ENCODE data around the gene AMPD3. TPM values are rescaled to one million over a fixed set of nuclear protein-coding genes. Genes with fewer than 3 reads are reported as not detected.
A peak's percentile ranks its signal among the peaks of the same experiment; 100 is the strongest.

The AMPD3 gene
- polyA plus RNA-seq, 1 donor (not counting 4 experiments of a cell fraction or from before 2014, with no cell fraction given): 11.1 TPM

GRCh38 chr11:10504490-10504889 lies 49.4 kb downstream of the AMPD3 start:
- Histone ChIP-seq H3K79me2 (ENCODE audit: control insufficient read depth, insufficient read depth, low read length) (no peaks in the 10 kb centered on the region), H3K4me3 (ENCODE audit: control insufficient read depth in 2 of 3, extremely low read depth in 1 of 3, insufficient read depth in 2 of 3, low read depth in 1 of 3, low read length in 3 of 3) (no peak overlapping the region), H3K4me2 (ENCODE audit: control insufficient read depth, extremely low read depth, insufficient read depth, low read depth, low read length) (no peak overlapping the region), H3K4me1 (ENCODE audit: control insufficient read depth, extremely low read depth, insufficient read depth, low read length) (peaks cover 18% of the 10 kb centered on the region), H3K9me1 (ENCODE audit: control insufficient read depth, extremely low read depth, insufficient read depth, low read length) (no peaks in the 10 kb centered on the region), H3K36me3 (ENCODE audit: control insufficient read depth in 2 of 2, extremely low read depth in 1 of 2, insufficient read depth in 2 of 2, low read length in 2 of 2) (peaks cover 12 to 32% of the 10 kb centered on the region in 2 experiments), H2AFZ (ENCODE audit: control insufficient read depth, low read length) (no peak overlapping the region), H3K9me3 (ENCODE audit: control insufficient read depth, low read depth, low read length) (no peaks in the 10 kb centered on the region), H3K27ac (ENCODE audit: control insufficient read depth, insufficient read depth, low read length) (no peak overlapping the region), H4K20me1 (ENCODE audit: control insufficient read depth, extremely low read depth, insufficient read depth, low read length) (no peaks in the 10 kb centered on the region), H3K9ac (ENCODE audit: control insufficient read depth, extremely low read depth, insufficient read depth, low read length) (no peak overlapping the region), H3K27me3 (ENCODE audit: control insufficient read depth, extremely low read depth, insufficient read depth, low read length) (no peaks in the 10 kb centered on the region)
- DNase-seq (ENCODE audit: low read depth, low spot score) (no peak), FAIRE-seq (no peak)
- dilution Hi-C loops (cut with MboI; ENCODE audit: extremely low pct_ligation_motif_present, low sequenced_read_pairs): loop anchor here (25.0 kb wide), 1 partner anchor 233 kb away; no protein-coding TSS in a partner anchor
- TF ChIP-seq CTCF (optimal IDR thresholded peaks at IDR 0.05 in 1 of 3, IDR thresholded peaks at IDR 0.05 in 1 of 3, conservative IDR thresholded peaks at IDR 0.05 in 1 of 3; ENCODE audit: extremely low read depth in 1 of 3, insufficient read depth in 2 of 3, low read length in 3 of 3) (no peak), EZH2 (IDR thresholded peaks at IDR 0.05; ENCODE audit: low read length) (no peak)

- Histone ChIP-seq H3K79me2 (ENCODE audit: control insufficient read depth, insufficient read depth, low read length) (no peaks in the 10 kb centered on the region), H3K9me3 (ENCODE audit: control insufficient read depth, low read depth, low read length) (no peaks in the 10 kb centered on the region), H3K4me1 (ENCODE audit: control insufficient read depth, extremely low read depth, insufficient read depth, low read length) (peaks cover 18% of the 10 kb centered on the region), H2AFZ (ENCODE audit: control insufficient read depth, low read length) (peak overlapping the region; percentile 17), H3K27ac (ENCODE audit: control insufficient read depth, insufficient read depth, low read length) (peak overlapping the region; percentile 65), H4K20me1 (ENCODE audit: control insufficient read depth, extremely low read depth, insufficient read depth, low read length) (no peaks in the 10 kb centered on the region), H3K4me3 (ENCODE audit: control insufficient read depth in 2 of 3, extremely low read depth in 1 of 3, insufficient read depth in 2 of 3, low read depth in 1 of 3, low read length in 3 of 3) (no peak overlapping the region), H3K9me1 (ENCODE audit: control insufficient read depth, extremely low read depth, insufficient read depth, low read length) (no peaks in the 10 kb centered on the region), H3K36me3 (ENCODE audit: control insufficient read depth in 2 of 2, extremely low read depth in 1 of 2, insufficient read depth in 2 of 2, low read length in 2 of 2) (peaks cover 6 to 22% of the 10 kb centered on the region in 2 experiments), H3K27me3 (ENCODE audit: control insufficient read depth, extremely low read depth, insufficient read depth, low read length) (no peaks in the 10 kb centered on the region), H3K4me2 (ENCODE audit: control insufficient read depth, extremely low read depth, insufficient read depth, low read depth, low read length) (peak overlapping the region; percentile 33), H3K9ac (ENCODE audit: control insufficient read depth, extremely low read depth, insufficient read depth, low read length) (no peak overlapping the region)
- dilution Hi-C loops (cut with MboI; ENCODE audit: extremely low pct_ligation_motif_present, low sequenced_read_pairs): loop anchor here (25.0 kb wide), 1 partner anchor 232 kb away; no protein-coding TSS in a partner anchor
- FAIRE-seq: no peak
- TF ChIP-seq EZH2 (IDR thresholded peaks at IDR 0.05; ENCODE audit: low read length) (no peak), CTCF (optimal IDR thresholded peaks at IDR 0.05 in 1 of 3, IDR thresholded peaks at IDR 0.05 in 1 of 3, conservative IDR thresholded peaks at IDR 0.05 in 1 of 3; ENCODE audit: extremely low read depth in 1 of 3, insufficient read depth in 2 of 3, low read length in 3 of 3) (no peak)
- no peak for DNase-seq (ENCODE audit: low read depth, low spot score)
Observed at GRCh38 chr11:10505278-10506007, 50.4 kb downstream of the AMPD3 start.

Measured in keratinocyte (primary cell).